B cell (primary cell): ENCODE data around the gene AP2M1. TPM values are rescaled to one million over a fixed set of nuclear protein-coding genes. Genes with fewer than 3 reads are reported as not detected.

Experiments used
- ATAC-seq: fragments of 200-7000 bp; cut with Tn5 transposase; one replicate; pipeline ENCODE4 v1.10.0; 2021; ENCODE audit warnings: low read depth, mild to moderate bottlenecking, moderate number of reproducible peaks, moderate library complexity
- CTCF ChIA-PET: fragments of 350-600 bp; sonication (Branson Sonifier 250); formaldehyde crosslinking; loops from one replicate; lab custom pipeline; 2021; ENCODE audit warnings: antibody characterized with exemption, inconsistent platforms; lab: Charles Lee
- POLR2A ChIA-PET: fragments of 350-600 bp; sonication (Branson Sonifier 250); formaldehyde crosslinking; loops from one replicate; lab custom pipeline; 2021; ENCODE audit warnings: antibody characterized with exemption; lab: Charles Lee
- DNase-seq: peaks from one replicate; pipeline ENCODE4 v3.0.0; 2013
- H2AFZ ChIP-seq: 2 replicates; pipeline ENCODE4 v1.6.1; 2012; ENCODE audit warnings: mild to moderate bottlenecking, low read depth, low read length; ENCODE audit not compliant: insufficient read depth, poor library complexity, severe bottlenecking
- H3K27ac ChIP-seq, 2 donors: 1 replicate in 1 of 2; 2 replicates in 1 of 2; pipeline ENCODE4 v1.5.1; 2012 to 2013; ENCODE audit warnings: low read length in 2 of 2, mild to moderate bottlenecking in 2 of 2, moderate library complexity in 1 of 2
- H3K27me3 ChIP-seq, 4 experiments: fragments of 200-600 bp in 1 of 4; sonication (generic) in 1 of 4; replicated peaks in 1 of 4; 1 replicate in 2 of 4; 2 replicates in 2 of 4; pipeline versions ENCODE4 v1.6.1 to v1.7.0; 2013 to 2016; ENCODE audit warnings: low read length in 3 of 4, mild to moderate bottlenecking in 2 of 4, mixed read lengths in 1 of 4, moderate library complexity in 1 of 4; ENCODE audit not compliant: insufficient read depth in 4 of 4, control insufficient read depth in 3 of 4; ENCODE audit errors: control extremely low read depth in 1 of 4
- H3K36me3 ChIP-seq, 2 experiments: replicated peaks in 1 of 2; 1 replicate in 1 of 2; 2 replicates in 1 of 2; pipeline versions ENCODE4 v1.6.1 to v1.7.1; 2013; ENCODE audit warnings: low read length in 1 of 2; ENCODE audit not compliant: insufficient read depth in 2 of 2, control insufficient read depth in 1 of 2; ENCODE audit errors: control extremely low read depth in 1 of 2, extremely low read depth in 1 of 2
- H3K4me1 ChIP-seq, 2 donors: fragments of 200-600 bp in 1 of 2; sonication (generic) in 1 of 2; 1 replicate in 1 of 2; 2 replicates in 1 of 2; pipeline versions ENCODE4 v1.5.1 to v1.6.1; 2013 to 2017; ENCODE audit warnings: low read length in 2 of 2; ENCODE audit not compliant: control insufficient read depth in 2 of 2, insufficient read depth in 2 of 2
- H3K4me2 ChIP-seq: replicated peaks from 2 replicates; pipeline ENCODE3; 2012; ENCODE audit warnings: mild to moderate bottlenecking, low read depth, low read length; ENCODE audit not compliant: poor library complexity, severe bottlenecking
- H3K4me3 ChIP-seq, 5 experiments: fragments of 200-600 bp in 1 of 5; sonication (generic) in 1 of 5; 1 replicate in 3 of 5; 2 replicates in 2 of 5; pipeline versions ENCODE4 v1.5.1 to v1.7.0; 2011 to 2016; ENCODE audit warnings: low read length in 4 of 5, mild to moderate bottlenecking in 4 of 5, low read depth in 2 of 5, control low read depth in 1 of 5, moderate library complexity in 1 of 5; ENCODE audit not compliant: insufficient read depth in 1 of 5; ENCODE audit errors: control extremely low read depth in 1 of 5, extremely low read depth in 1 of 5
- H3K79me2 ChIP-seq: fragments of 200-600 bp; sonication (generic); one replicate; pipeline ENCODE4 v1.6.0; 2016; ENCODE audit warnings: low read length; ENCODE audit not compliant: control insufficient read depth, insufficient read depth
- H3K9ac ChIP-seq: fragments of 200-600 bp; sonication (generic); 2 replicates; pipeline ENCODE4 v1.6.1; 2017; ENCODE audit warnings: mild to moderate bottlenecking, low read length, moderate library complexity
- H3K9me3 ChIP-seq, 3 donors: one replicate each; pipeline versions ENCODE4 v1.6.1 to v1.7.1; 2013; ENCODE audit warnings: low read length in 2 of 3; ENCODE audit not compliant: control insufficient read depth in 2 of 3, insufficient read depth in 1 of 3; ENCODE audit errors: control extremely low read depth in 1 of 3
- H4K20me1 ChIP-seq: 2 replicates; pipeline ENCODE4 v1.6.0; 2012; ENCODE audit warnings: mild to moderate bottlenecking, low read length; ENCODE audit not compliant: insufficient read depth, control insufficient read depth, poor library complexity, severe bottlenecking
- H3K27ac Mint-ChIP-seq: one replicate; pipeline ENCODE4 v1.8.0; 2021; ENCODE audit warnings: mixed read lengths
- H3K27me3 Mint-ChIP-seq: one replicate; pipeline ENCODE4 v1.8.0; 2021; ENCODE audit warnings: mixed read lengths
- H3K4me1 Mint-ChIP-seq: one replicate; pipeline ENCODE4 v1.8.0; 2021; ENCODE audit warnings: mixed read lengths
- H3K4me3 Mint-ChIP-seq: one replicate; pipeline ENCODE4 v1.8.0; 2021; ENCODE audit warnings: mixed read lengths
- H3K9me3 Mint-ChIP-seq: one replicate; pipeline ENCODE4 v1.8.0; 2022; ENCODE audit warnings: mixed read lengths; ENCODE audit not compliant: insufficient read depth
- CTCF ChIP-seq: fragments of 200-600 bp; IDR thresholded peaks from one replicate; pipeline ENCODE4 v1.8.0; 2022; ENCODE audit warnings: antibody characterized with exemption, mild to moderate bottlenecking
- EZH2 ChIP-seq: IDR thresholded peaks from 2 replicates; pipeline ENCODE4 v1.6.1; 2012; ENCODE audit warnings: borderline replicate concordance, low read depth, mild to moderate bottlenecking, moderate library complexity, low read length; ENCODE audit not compliant: insufficient read depth, poor library complexity, severe bottlenecking
- WGBS: methylation state at CpG from one replicate; pipeline ENCODE4 v1.1.5; 2013; ENCODE audit warnings: missing lambda C conversion rate; ENCODE audit not compliant: insufficient coverage; 5-methylcytosine and 5-hydroxymethylcytosine counted together
- intact Hi-C: fragments of 100-400 bp; cut with micrococcal nuclease; formaldehyde crosslinking; loops from one replicate; pipeline ENCODE4 v1.10.0; 2022
- polyA plus RNA-seq: library from polyadenylated mRNA; depleted of rRNA; stranded (reverse); fragments of >200 nt; gene quantifications from 2 replicates; pipeline ENCODE4 v1.2.3, GENCODE V29; 2012
- total RNA-seq, 2 donors: library from RNA; stranded (reverse); fragments of 120-200 nt in 1 of 2; gene quantifications; 1 replicate in 1 of 2; 2 replicates in 1 of 2; pipeline versions ENCODE4 v1.2.3 to v1.2.4, GENCODE V29; 2013 to 2022

Gene AP2M1
- total and polyA plus RNA-seq, 2 donors (not counting 1 experiment from before 2014, with no cell fraction given) = 171 to 207 TPM

- H3K4me1 ChIP-seq = peaks cover 15 to 19% of the 10 kb centered on the region in 2 donors
- CTCF ChIA-PET = interaction anchor here (0.7 to 2.0 kb wide), 3 partner anchors 38 to 118 kb away, joined by 3 to 5 read pairs (median 3); partner anchors contain the start of genes ABCC5 and EEF1AKMT4
- peaks cover 3% of the 10 kb centered on the region for H4K20me1 ChIP-seq
- H3K9me3 ChIP-seq = no peaks in the 10 kb centered on the region
- H3K4me2 ChIP-seq = peak overlapping the region; percentile 95
- no peak for ATAC-seq
- Mint-ChIP-seq H3K27ac (peak overlapping the region; percentile 95), H3K4me1 (peaks cover 37% of the 10 kb centered on the region), H3K4me3 (peak overlapping the region; percentile 94), H3K9me3 (no peaks in the 10 kb centered on the region), H3K27me3 (no peaks in the 10 kb centered on the region)
- H3K27me3 ChIP-seq = no peaks in the 10 kb centered on the region
- peak overlapping the region; percentile 76 for H3K9ac ChIP-seq
- POLR2A ChIA-PET = interaction anchor here (1.2 to 1.8 kb wide), 3 partner anchors 11 to 39 kb away, joined by 3 to 5 read pairs (median 4); partner anchors contain the start of gene AP2M1
- TF ChIP-seq CTCF (no peak), EZH2 (no peak)
- intact Hi-C loops = loop anchor here (1.0 to 5.0 kb wide), 11 partner anchors 19 to 576 kb away; partner anchors contain the start of genes ABCC5, ABCF3, AP2M1 and DVL3
- peaks cover 1 to 9% of the 10 kb centered on the region in 2 experiments for H3K36me3 ChIP-seq
- WGBS = 0% methylated on average over 6 of the region's 9 CpGs
- H3K4me3 ChIP-seq = peak overlapping the region; percentile 67 to 99 (median 95)
- peaks cover 29% of the 10 kb centered on the region for H3K79me2 ChIP-seq
- peak overlapping the region; percentile 78 to 86 for H3K27ac ChIP-seq
- peak overlapping the region; percentile 99 for H2AFZ ChIP-seq
- no peak for DNase-seq
These were observed 38.8 kb upstream of the AP2M1 start for GRCh38 chr3:184135911-184136260.

DNA sequence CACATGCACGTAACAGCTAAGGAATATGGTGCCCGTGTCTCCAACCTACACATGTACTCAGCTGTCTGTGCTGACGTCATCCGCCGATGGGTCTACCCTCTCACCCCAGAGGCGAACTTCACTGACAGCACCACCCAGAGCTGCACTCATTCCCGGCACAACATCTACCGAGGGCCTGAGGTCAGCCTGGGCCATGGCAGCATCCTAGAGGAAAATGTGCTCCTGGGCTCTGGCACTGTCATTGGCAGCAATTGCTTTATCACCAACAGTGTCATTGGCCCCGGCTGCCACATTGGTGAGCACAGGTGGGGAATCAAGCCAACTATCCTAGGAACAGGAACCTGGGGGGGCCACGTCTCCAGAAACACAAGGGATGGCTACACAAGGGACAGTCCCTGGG lies 34.2 kb upstream of the AP2M1 start:
- no peaks in the 10 kb centered on the region for H3K27me3 ChIP-seq
- no peak overlapping the region for H3K4me2 ChIP-seq
- TF ChIP-seq CTCF (no peak), EZH2 (no peak)
- no peak overlapping the region for H3K4me3 Mint-ChIP-seq
- POLR2A ChIA-PET = no interaction called here
- no peak for ATAC-seq
- DNase-seq = no peak
- WGBS = 98% methylated on average over 10 of the region's 10 CpGs
- H3K27ac ChIP-seq = no peak overlapping the region
- H4K20me1 ChIP-seq = peaks cover 8% of the 10 kb centered on the region
- CTCF ChIA-PET = no interaction called here
- peaks cover 32% of the 10 kb centered on the region for H3K4me1 Mint-ChIP-seq
- no peak overlapping the region for H3K4me3 ChIP-seq
- no peak overlapping the region for H2AFZ ChIP-seq
- H3K79me2 ChIP-seq = peaks cover 10% of the 10 kb centered on the region
- H3K9me3 Mint-ChIP-seq = no peaks in the 10 kb centered on the region
- H3K9ac ChIP-seq = no peak overlapping the region
- no peaks in the 10 kb centered on the region for H3K27me3 Mint-ChIP-seq
- peaks cover 25 to 54% of the 10 kb centered on the region in 2 experiments for H3K36me3 ChIP-seq
- H3K27ac Mint-ChIP-seq = no peak overlapping the region
- intact Hi-C loops = no loop called here
- no peaks in the 10 kb centered on the region for H3K9me3 ChIP-seq
- H3K4me1 ChIP-seq = peaks cover 20 to 23% of the 10 kb centered on the region in 2 donors
